NCI-H1694 treated with DMSO at 0.1 percent for 48 hours (cell line): Measurements from ENCODE around the gene DDX52.
A peak's percentile ranks its signal among the peaks of the same experiment; 100 is the strongest.
"Not testable (repeated sequence)": the region's sequence is repeated elsewhere in the genome, so short reads cannot be mapped to it uniquely, and the experiment has no call there.

Experiments
- DNase-seq: peaks from one replicate; lab custom pipeline; 2025; lab: John Stamatoyannopoulos, UW

DDX52 gene, protein sequence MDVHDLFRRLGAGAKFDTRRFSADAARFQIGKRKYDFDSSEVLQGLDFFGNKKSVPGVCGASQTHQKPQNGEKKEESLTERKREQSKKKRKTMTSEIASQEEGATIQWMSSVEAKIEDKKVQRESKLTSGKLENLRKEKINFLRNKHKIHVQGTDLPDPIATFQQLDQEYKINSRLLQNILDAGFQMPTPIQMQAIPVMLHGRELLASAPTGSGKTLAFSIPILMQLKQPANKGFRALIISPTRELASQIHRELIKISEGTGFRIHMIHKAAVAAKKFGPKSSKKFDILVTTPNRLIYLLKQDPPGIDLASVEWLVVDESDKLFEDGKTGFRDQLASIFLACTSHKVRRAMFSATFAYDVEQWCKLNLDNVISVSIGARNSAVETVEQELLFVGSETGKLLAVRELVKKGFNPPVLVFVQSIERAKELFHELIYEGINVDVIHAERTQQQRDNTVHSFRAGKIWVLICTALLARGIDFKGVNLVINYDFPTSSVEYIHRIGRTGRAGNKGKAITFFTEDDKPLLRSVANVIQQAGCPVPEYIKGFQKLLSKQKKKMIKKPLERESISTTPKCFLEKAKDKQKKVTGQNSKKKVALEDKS

DNA sequence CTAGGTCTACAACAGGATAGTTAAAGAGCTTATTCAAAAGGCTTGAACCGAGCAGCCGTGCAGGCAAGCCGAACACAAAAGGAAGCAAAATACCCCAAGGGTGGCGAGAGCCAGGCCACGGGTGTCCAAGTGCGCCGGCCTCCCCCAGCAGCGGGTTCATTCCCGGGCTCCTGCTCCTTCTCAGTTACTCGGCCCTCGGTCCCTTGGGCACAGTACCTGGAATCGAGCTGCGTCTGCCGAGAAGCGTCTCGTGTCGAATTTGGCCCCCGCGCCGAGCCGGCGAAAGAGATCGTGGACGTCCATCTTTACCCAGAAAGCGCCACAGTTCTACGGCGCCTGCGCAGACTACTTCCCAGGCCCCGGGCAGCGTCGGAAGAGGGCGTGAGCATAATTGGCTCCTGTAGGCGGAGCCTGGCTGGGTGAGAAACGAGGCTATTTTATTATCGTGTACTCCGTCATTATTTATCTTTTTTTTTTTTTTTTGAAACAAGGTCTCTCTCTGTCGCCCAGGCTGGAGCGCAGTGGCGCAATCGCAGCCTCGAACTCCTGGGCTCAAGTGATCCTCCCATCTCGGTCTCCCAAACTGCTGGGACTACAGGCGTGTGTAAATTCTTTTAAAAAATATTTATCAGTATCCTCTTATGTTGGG is at the start of gene DDX52:
DDX52 (minus strand) TSS at position 329 of the 649 bp plus-strand sequence; CDS start at position 303, 26 bp downstream.
- DNase-seq = peak; percentile 91

DNA sequence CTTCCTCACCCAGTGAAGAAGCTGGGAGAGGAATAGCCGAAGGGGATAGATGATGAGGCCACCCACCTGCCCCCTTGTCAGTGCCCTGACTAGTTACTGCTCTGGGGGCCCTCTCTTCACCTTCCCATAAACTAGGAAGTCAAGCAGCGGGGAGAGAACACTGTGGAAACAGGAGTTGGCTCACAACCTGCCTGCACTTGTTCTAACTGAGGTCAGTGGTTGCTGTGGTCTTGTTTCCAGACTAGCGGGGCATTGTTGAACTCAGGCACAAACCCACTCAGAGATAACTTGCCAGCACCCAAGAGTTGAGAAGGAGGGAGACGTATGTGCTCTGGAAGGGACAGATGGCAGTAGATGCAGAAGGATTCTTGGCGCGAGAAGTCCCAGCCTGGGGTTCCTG is 48.6 kb upstream of the DDX52 start:
- no peak for DNase-seq

DNA sequence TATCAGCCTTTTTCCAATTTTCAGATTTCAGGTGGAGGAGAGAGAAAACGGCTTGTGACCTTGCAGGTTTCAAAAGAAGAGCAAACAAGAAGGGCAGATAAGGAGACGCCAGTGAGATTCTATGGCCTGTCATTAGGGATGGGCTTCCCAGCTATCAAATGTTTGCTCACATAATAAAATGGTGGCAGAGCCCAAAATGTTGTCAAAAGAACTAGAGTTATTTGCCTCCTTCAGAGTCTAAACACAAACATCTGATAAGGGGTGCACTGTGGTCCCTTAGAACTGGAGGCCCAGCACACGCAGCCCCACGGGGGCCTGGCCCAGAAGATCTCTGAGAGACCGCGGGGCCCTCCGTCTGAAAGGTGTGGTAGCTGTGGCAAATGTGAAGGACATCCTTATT is 46.1 kb upstream of the DDX52 start:
- DNase-seq = no peak

DNA sequence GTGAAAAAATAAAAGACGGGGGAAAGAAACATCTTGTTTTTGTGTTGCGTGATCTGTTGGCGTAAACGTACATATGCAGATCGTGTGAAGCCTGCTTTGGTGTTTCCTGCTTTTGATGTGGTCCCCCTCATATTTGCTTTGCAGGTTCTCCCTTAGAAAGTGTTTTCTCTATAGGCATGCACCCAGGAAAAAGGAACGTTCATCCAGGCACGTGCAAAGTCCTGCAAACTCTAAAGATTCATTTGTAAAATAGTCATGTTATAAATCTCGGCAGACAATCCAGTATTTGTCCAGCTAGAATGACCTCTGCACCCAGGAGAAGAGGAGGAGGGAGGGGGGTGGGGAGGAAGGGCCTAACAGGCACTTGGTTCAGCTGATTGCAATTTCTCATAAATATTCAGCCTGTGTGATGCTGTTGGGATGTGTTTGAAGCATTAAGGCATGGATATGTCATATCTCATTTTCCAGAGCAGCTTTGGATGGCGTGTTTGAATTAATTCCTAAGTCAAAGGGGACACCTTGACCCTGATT is 40.3 kb upstream of the DDX52 start:
- no peak for DNase-seq

DNA sequence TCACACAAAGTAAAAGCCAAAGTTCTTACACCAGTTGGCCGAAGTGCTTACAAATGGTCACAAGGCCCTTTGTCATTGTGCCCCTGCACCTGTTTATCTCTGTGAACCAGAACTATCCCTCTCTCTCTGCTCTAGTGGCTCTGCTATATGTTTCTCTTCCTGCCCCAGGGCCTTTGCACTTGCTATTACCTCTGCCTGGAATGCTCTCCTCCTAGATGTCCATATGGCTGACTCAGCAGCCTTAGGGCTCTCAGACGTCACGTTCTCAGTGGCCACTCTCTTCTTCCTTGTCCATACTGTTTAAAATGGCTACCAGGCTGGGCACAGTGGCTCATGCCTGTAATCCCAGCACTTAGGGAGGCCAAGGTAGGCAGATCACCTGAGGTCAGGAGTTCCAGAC is 38.8 kb upstream of the DDX52 start:
- DNase-seq = no peak

DNA sequence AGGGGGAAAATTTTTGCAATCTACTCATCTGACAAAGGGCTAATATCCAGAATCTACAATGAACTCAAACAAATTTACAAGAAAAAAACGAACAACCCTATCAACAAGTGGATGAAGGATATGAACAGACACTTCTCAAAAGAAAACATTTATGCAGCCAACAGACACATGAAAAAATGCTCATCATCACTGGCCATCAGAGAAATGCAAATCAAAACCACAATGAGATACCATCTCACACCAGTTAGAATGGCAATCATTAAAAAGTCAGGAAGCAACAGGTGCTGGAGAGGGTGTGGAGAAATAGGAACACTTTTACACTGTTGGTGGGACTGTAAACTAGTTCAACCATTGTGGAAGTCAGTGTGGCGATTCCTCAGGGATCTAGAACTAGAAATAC is 36.7 kb upstream of the DDX52 start:
- DNase-seq = not testable (repeated sequence)

DNA sequence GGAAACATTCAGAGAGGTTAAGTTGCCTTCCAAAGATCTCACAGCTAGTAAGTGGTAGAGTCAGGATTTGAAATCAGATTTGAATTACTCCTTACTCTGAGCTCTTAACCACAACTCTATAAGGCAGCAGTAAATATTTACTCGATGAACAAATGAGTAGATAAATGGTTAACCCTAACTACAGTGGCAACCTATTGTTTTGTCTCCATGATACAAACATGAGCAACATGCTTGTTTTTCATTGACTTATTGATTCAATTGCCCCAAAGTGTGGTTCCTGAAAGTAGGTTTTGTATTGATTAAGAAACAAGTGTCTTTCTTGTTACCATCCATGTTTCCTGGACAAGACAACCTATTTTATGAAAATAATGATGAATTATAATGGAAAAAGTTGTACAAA is 34.8 kb upstream of the DDX52 start:
- no peak for DNase-seq

DNA sequence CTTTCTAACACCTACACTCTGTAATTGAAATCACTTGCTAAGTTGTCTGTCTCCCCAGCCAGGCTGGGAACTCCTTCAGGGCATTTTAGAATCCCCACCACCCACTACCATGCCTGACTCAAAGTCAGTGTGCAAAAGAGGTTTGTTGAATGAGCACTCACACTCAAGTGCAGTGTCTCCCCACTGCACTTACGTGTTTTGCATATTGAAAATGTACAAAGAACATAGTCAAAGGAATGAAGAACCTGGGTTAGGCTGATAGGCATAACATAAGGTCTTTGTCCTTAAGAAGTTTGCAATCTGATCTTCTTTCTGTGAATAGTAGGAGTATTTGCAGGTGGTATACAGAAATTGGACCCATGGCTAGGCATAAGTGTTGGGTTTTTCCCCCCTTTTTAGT is 33.8 kb upstream of the DDX52 start:
- DNase-seq = no peak

DNA sequence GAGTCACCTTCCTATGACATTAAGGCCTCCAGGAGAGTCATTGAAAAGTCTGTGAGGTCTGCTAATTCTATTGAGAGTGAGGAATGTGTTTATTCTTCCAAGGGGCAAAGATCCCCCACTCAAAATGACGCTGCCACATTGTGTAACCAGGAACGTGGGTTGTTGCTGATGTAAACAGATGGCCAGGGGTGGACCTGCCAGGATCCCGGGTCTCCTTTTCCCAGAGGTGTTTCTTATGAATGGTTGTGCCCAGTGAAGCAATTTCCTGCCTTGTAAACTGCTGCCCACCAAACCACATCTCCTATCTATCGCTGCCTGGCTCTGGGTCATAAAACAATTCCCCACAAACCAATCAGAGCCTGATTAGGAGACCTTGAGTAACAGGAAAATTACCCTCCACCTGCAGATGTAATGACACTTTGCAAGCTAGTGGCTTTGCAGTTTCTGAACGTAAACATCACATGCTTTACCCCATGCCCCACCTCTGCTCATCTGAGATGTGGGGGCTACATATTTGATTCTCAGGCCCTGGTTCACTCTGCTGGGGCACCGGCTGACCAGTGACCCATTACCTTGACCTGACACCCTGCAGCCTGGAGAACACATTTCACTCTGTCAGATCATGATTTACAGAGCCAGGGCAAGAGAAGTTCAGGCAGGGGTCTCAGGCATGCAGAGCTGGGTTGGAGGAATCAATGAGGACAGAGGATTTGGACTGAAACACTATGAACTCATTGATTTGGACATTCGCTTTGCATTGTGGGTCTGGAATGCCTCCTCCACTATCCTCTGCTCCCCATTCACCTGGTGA is 33.1 kb upstream of the DDX52 start:
- DNase-seq = no peak

DNA sequence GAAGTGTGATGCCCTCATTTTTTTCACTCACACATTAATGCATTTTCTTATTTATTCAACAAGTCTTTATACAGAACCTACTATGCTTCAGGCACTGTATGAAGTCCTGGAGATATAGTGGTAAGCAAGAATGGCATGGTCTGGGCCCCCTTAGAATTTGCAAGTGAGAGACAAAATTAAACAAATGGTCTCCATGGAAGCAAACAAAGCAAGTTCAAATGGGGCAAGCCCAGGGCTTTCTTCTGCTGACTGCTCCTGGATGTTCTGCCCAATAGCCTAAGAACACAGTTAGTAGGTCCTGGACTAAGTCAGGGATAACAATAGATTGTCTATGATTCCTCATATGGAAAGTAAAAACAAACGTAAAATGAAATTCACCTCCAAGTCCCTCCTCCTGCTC is 31.3 kb upstream of the DDX52 start:
- no peak for DNase-seq

DNA sequence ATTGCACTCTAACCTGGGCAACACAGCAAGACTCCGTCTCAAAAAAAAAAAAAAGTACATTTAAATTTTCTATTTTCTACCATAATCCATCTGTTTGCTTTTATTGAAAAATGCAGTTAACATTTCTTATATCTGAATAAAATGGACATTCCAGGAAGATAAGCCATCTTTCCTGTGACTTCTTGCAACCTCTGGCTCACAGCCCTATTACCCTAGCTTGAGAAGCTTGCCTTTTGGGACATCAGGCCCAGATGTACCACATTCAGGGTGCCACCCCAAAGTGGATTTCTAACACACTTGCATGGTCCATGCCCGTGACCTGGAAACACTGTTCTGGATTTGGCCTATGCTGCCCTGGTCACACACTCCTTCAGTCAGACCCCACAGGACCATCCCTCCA is 30.1 kb upstream of the DDX52 start:
- DNase-seq = no peak

DNA sequence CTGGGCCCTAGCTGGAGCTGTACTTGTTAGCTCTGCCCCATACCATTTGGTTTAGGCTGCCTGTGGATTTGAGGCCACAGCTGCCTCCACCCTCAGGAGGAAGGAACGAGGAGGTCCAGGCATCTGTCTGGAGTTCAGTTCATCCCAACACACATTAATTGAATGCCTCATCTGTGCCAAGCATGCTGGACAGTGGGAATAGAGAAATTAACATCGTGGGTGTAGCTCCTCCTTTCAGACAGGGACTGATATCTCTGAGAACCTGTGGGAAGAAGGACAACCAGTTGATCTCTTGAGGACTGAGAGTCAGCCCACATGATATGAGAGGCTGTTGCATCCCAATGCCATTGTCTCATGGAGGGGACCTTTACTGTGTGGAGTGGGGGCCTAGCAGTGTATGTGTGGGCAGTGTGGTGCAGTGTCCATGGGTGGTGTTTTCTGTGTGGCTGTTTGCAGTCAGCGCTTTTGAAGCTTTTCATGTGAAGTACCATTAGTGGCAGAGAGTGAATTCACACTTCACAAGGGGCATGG is 29.4 kb upstream of the DDX52 start:
- DNase-seq = no peak

DNA sequence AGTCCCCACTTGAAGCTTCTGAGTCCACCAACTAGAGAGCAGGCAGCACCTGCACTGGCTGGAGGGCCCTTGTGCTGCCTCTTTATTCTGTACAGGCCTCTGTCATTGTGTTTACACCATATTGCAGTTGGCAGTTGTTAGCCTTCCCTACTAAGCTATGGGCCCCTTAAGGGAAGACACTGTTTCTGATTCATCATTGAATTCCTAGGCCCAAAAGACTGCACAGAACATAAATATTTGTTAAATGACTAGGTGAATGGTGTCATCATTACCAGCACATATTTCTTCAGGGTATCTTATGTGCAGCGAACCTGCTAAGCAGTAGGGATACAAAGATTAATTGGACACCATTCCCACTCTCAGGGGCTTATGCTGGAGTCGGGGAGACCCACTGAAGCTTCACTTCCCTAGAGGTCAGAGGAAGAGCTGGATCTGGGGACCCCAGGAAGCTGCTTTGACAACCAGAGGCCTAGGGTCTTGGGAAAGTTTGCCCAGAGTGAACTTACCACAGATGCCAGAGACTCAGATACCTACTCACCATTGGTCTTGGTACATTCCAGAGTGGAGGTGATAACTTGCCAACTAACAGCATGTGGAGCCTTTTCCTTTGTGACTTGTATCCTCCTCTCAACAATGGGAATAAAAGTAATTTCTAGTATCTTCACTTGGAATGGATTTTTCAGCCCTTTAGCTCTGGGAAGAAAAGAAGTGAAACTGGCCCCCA is 28.7 kb upstream of the DDX52 start:
- DNase-seq = no peak

DNA sequence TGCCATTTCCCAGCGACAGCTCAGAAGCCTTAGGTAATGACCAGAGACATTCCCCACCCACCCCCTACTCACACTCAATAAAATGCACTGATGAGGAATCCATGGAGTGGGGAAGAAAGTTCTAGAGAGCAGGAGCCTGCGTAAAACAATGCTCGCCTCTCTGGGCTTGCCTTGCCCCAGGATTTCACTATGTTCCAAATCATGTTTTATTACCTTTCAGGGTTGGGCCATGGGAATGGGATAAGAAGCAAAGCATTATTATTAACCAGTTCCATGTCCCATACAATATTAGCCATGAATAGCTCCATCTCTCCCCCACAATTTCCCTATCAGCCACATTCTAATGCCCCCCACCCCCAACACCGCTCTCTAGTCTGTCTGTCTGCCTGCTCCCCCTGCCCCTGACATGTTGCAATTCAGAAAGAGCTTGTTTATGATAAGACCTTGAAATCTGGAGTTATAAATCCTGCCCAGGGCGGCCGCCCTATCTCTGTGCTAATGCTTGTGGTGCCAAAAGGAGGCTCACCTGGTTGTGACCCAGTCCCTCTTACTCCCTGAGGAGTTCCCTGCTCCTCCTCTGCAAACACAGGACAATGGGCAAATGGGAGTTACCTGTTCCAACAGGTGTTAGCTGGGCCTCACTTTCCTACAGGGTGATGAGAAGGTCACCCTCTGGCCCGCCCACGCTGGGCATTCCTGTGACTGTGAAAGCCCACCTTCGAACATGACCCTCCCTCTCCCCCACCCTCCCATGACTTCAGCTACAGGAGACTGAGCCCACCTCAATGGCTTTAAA is 28.0 kb upstream of the DDX52 start:
- DNase-seq = no peak

DNA sequence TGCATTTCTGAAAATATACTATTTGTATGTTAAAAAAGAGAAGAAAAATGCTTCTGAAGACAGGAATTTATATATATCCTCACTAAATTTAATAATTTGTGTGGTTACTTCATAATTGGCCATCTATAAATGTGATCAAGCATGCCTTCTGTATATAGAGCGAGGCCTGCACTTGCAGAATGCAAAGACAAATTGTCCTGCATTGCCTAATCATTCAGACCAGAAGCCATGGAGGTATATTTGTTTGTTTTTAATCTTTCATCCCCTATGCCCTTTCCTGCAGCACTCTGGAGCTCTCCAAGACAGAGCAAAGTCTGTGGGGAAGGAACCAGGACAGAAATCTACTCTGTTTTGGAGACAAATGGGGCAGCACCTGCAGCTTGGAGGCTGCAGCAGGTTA is 23.8 kb upstream of the DDX52 start:
- no peak for DNase-seq

DNA sequence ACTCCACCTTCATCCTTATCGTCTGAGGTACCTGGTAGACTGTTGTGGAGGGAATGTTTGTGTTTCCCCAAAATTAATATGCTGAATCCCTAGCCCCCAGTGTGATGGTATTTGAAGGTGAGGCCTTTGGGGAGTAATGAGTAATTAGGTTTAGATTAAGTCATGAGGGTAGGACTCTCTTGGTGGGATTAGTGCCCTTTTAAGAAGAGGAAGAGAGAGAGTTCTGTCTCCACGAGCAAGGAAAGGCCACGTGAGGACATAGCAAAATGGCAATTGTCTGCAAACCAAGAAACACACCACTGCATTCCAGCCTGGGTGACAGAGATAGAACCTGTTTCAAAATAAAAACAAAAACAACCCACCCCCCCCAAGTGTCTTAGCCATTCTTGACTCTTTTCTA is 21.0 kb upstream of the DDX52 start:
- DNase-seq = no peak

DNA sequence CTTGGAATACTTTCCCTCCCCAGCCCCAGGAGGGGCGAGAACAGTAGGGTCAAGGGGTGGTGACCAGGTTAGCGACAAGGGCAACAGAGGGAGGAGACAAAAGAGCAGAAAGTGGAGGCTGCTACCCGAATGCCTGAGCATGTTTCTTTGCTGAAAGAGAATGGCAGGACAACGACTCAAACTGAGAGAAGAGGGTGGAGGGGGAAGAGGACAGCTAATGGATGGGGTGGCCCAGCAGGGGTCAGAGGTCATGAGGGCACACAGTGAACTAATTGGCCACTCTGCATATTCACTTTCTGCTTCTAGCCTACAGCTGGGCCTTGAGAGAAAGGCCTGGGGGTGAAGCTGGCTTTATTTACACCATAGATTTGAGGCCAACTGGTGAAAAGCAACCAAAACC is 19.1 kb upstream of the DDX52 start:
- no peak for DNase-seq

DNA sequence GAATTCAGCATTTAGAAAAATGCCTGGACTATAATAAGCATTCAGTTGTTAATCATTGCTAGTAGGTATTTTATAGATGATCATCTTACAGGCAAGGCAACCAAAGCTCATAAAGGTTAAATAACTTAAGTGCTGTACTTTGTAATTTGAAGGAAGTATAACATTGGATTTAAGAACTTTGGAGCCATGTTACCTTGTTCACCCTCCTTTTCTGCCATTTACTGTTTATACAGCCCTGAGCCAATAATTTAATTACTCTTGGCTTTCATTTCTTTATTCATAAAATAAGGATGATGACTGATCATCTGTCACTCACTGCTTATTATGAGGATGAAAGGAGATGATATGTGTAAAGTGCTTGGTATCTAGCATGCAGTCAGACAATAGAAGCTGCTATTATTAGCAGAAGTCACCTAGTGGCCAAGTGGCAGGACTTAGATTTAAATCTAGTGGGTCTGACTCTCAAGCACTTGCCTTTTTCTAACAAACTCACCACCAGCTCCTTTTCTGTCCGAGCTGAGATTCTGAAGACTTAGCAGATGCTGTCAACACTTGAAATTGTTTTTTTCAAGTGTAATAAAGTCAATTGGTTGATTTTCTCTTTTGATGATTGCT is 18.3 kb upstream of the DDX52 start:
- DNase-seq = no peak

DNA sequence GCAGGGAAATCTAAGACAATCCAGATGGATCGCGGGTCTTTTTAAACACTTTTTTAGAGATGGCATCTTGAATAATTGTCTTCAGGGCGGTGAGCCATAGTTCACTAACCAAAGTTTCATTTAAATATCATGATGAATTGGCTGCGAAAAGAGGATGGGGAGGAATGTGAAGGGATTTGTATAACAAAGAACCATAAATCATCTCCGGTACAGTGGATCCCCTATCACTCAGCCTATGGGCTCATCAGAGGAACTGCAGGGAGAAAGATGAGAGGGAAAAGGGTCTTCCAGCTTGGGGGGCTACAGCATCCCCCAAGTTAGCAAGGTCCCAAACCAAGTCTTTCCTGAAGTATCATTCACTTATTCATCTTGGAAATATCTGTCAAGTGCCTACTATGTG is 16.7 kb upstream of the DDX52 start:
- no peak for DNase-seq

DNA sequence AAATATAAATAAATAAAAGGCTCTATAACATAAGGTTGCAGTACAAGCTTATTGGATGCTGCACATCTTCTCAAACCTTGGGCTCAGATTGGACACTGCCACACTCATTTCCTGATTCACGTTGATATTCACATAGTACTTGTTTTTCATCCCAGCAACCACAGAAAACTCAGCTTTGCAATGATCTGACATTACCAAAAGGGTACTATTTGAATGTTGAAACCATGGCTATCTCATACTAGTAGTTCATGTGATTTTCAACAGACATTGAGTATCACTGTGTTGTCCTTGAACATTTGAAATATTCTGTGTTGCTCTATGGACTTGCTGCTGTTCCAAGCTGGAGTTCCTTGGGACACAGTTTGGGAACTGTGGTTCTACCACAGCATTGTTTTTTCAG is 14.0 kb upstream of the DDX52 start:
- no peak for DNase-seq
